ENCODE results near the gene KRTAP4-12.
"Not testable (repeated sequence)": the region's sequence is repeated elsewhere in the genome, so short reads cannot be mapped to it uniquely, and the experiment has no call there.

The KRTAP4-12 gene

GRCh38 chr17:41123991-41124371 lies at the start of gene KRTAP4-12:
Gene KRTAP4-12 (minus strand): TSS chr17:41124182. CDS start chr17:41124122, 60 bp downstream.
- DNase-seq (ENCODE audit: low spot score); in situ Hi-C loops (cut with MboI; ENCODE audit: low pct_unique_long_range_greater_than_20kb, low sequenced_read_pairs, unreplicated experiment): not testable (repeated sequence)

GRCh38 chr17:41171886-41172285 lies 47.9 kb upstream of the KRTAP4-12 start:
- in situ Hi-C loops (cut with MboI; ENCODE audit: low pct_unique_long_range_greater_than_20kb, low sequenced_read_pairs, unreplicated experiment), result no loop called here
- no peak for TF ChIP-seq CTCF (IDR thresholded peaks at IDR 0.05; ENCODE audit: extremely low read depth, insufficient read depth, missing control alignments)
- no peak for DNase-seq (ENCODE audit: low spot score)

GRCh38 chr17:41168121-41168520 lies 44.1 kb upstream of the KRTAP4-12 start, which contains the start of gene KRTAP4-3:
Gene KRTAP4-3 (minus strand): TSS chr17:41168221. CDS start chr17:41168172, 49 bp downstream.
- no peak for TF ChIP-seq CTCF (IDR thresholded peaks at IDR 0.05; ENCODE audit: extremely low read depth, insufficient read depth, missing control alignments)
- in situ Hi-C loops (cut with MboI; ENCODE audit: low pct_unique_long_range_greater_than_20kb, low sequenced_read_pairs, unreplicated experiment), result no loop called here
- no peak for DNase-seq (ENCODE audit: low spot score)

- DNase-seq (ENCODE audit: low spot score), result no peak
- no peak for TF ChIP-seq CTCF (IDR thresholded peaks at IDR 0.05; ENCODE audit: extremely low read depth, insufficient read depth, missing control alignments)
- in situ Hi-C loops (cut with MboI; ENCODE audit: low pct_unique_long_range_greater_than_20kb, low sequenced_read_pairs, unreplicated experiment), result no loop called here
Measured at GRCh38 chr17:41167561-41167960, 43.6 kb upstream of the KRTAP4-12 start.

GRCh38 chr17:41163828-41164227 lies 39.8 kb upstream of the KRTAP4-12 start:
- no peak for TF ChIP-seq CTCF (IDR thresholded peaks at IDR 0.05; ENCODE audit: extremely low read depth, insufficient read depth, missing control alignments)
- DNase-seq (ENCODE audit: low spot score), result no peak
- in situ Hi-C loops (cut with MboI; ENCODE audit: low pct_unique_long_range_greater_than_20kb, low sequenced_read_pairs, unreplicated experiment), result no loop called here

- no peak for DNase-seq (ENCODE audit: low spot score)
- in situ Hi-C loops (cut with MboI; ENCODE audit: low pct_unique_long_range_greater_than_20kb, low sequenced_read_pairs, unreplicated experiment), result no loop called here
- TF ChIP-seq CTCF (IDR thresholded peaks at IDR 0.05; ENCODE audit: extremely low read depth, insufficient read depth, missing control alignments), result no peak
Measured at GRCh38 chr17:41160648-41161047, 36.7 kb upstream of the KRTAP4-12 start, which contains the start of gene KRTAP4-4. Gene KRTAP4-4 (minus strand): TSS chr17:41160748. CDS start chr17:41160691, 57 bp downstream.

GRCh38 chr17:41160190-41160589 lies 36.2 kb upstream of the KRTAP4-12 start:
- in situ Hi-C loops (cut with MboI; ENCODE audit: low pct_unique_long_range_greater_than_20kb, low sequenced_read_pairs, unreplicated experiment); DNase-seq (ENCODE audit: low spot score): not testable (repeated sequence)

GRCh38 chr17:41153856-41154255 lies 29.9 kb upstream of the KRTAP4-12 start:
- in situ Hi-C loops (cut with MboI; ENCODE audit: low pct_unique_long_range_greater_than_20kb, low sequenced_read_pairs, unreplicated experiment), result no loop called here
- TF ChIP-seq CTCF (IDR thresholded peaks at IDR 0.05; ENCODE audit: extremely low read depth, insufficient read depth, missing control alignments), result no peak
- DNase-seq (ENCODE audit: low spot score), result no peak

Data from GM13977 (cell line).